ENCODE results near the gene DSCAM. TPM values are rescaled to one million over a fixed set of nuclear protein-coding genes. Genes with fewer than 3 reads are reported as not detected.

DSCAM gene
- total RNA-seq, 1 donor from 2014 or later: 0.06 TPM

- no peak for DNase-seq (ENCODE audit: low read depth)
- no peak overlapping the region for H3K4me3 ChIP-seq (ENCODE audit: low read depth, low read length)
- TF ChIP-seq CTCF (conservative IDR thresholded peaks at IDR 0.05; ENCODE audit: low read depth, low read length): no peak
These were observed 797.0 kb downstream of the DSCAM start for GRCh38 chr21:40049931-40050290.

- TF ChIP-seq CTCF (conservative IDR thresholded peaks at IDR 0.05; ENCODE audit: low read depth, low read length): no peak
- peak; percentile 2 for DNase-seq (ENCODE audit: low read depth)
- H3K4me3 ChIP-seq (ENCODE audit: low read depth, low read length): no peak overlapping the region
These were observed 797.7 kb downstream of the DSCAM start for GRCh38 chr21:40049031-40049930.

- TF ChIP-seq CTCF (conservative IDR thresholded peaks at IDR 0.05; ENCODE audit: low read depth, low read length): no peak
- no peak overlapping the region for H3K4me3 ChIP-seq (ENCODE audit: low read depth, low read length)
- DNase-seq (ENCODE audit: low read depth): no peak
These were observed 798.8 kb downstream of the DSCAM start for GRCh38 chr21:40047993-40048730.

GRCh38 chr21:40047211-40047610 lies 799.7 kb downstream of the DSCAM start:
- no peak overlapping the region for H3K4me3 ChIP-seq (ENCODE audit: low read depth, low read length)
- no peak for DNase-seq (ENCODE audit: low read depth)
- no peak for TF ChIP-seq CTCF (conservative IDR thresholded peaks at IDR 0.05; ENCODE audit: low read depth, low read length)

GRCh38 chr21:40043866-40044265 lies 803.1 kb downstream of the DSCAM start:
- no peak for TF ChIP-seq CTCF (conservative IDR thresholded peaks at IDR 0.05; ENCODE audit: low read depth, low read length)
- no peak overlapping the region for H3K4me3 ChIP-seq (ENCODE audit: low read depth, low read length)
- no peak for DNase-seq (ENCODE audit: low read depth)

GRCh38 chr21:40043423-40043822 lies 803.5 kb downstream of the DSCAM start:
- DNase-seq (ENCODE audit: low read depth): no peak
- TF ChIP-seq CTCF (conservative IDR thresholded peaks at IDR 0.05; ENCODE audit: low read depth, low read length): no peak
- no peak overlapping the region for H3K4me3 ChIP-seq (ENCODE audit: low read depth, low read length)

Data from epithelial cell of proximal tubule (primary cell).